Choroid plexus epithelial cell (primary cell): ENCODE data around the gene TTC9C.
A peak's percentile ranks its signal among the peaks of the same experiment; 100 is the strongest.

ENCODE experiments used
- DNase-seq: peaks from one replicate; pipeline ENCODE4 v3.0.0-alpha.2; 2010; ENCODE audit warnings: low read depth
- H3K4me3 ChIP-seq: 2 replicates; pipeline ENCODE4 v1.5.1; 2011; ENCODE audit warnings: low read depth, mild to moderate bottlenecking, control low read depth, low read length, moderate library complexity
- CTCF ChIP-seq: conservative IDR thresholded peaks from 2 replicates; pipeline ENCODE4 v1.5.1; 2011; ENCODE audit warnings: low read depth, mild to moderate bottlenecking, control low read depth, inconsistent platforms, low read length, moderate library complexity

TTC9C gene

DNA sequence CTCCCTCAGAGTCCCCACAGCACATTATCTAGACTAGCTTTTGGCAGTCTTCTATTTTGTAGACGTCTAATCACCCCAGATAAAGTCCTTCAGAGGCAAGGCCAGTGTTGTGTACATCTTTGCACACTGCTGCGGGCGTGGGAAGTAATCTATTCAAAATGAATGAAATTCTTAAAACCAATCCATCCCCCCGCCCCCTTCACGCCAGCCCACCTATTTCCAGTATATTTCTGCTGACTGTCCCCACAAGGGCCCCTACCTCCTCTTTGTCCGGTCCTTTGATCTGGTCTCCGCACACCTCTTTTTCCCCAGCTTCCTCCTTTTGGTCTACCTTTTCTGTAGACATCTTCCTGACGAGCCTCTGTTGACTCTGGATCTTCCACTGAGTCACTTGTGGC lies 21.4 kb upstream of the TTC9C start:
- no peak overlapping the region for H3K4me3 ChIP-seq
- no peak for DNase-seq
- no peak for TF ChIP-seq CTCF

DNA sequence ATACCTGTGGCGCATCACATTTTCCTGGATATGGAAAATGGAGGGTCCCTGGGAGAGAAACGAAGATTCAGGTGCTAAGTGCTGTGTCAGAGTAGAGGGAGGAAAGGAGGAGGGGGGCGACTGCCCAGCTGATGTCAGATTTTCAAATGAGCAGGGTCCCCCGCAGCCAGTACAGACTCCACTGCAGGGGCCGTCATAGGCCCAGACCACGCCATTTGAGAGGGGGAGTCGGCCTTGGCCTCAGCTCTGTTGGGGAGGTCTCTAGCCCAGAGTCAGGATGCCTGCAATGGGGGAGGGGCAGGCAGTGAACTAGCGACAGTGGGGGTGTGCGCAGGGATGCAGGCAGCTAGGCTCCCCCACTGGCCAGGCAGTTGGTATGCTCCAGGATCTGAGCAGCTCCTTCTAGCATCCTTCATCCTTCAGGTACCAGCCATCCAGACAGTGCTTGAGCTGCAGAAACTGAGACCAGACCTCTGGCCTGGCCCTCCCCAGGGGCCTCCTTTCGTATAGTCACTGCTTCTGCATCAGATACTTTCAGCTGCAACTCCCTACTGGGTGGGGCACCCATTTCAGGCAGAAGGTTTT lies 20.9 kb upstream of the TTC9C start, which contains the start of the genes BSCL2 and GNG3:
Gene BSCL2, minus strand, starts transcription at position 148 of the 585 bp plus-strand sequence. CDS start 229 bp downstream, outside the sequence.
Gene GNG3, plus strand, starts transcription at position 400 of the 585 bp plus-strand sequence. CDS start 620 bp downstream, outside the sequence.
- no peak for TF ChIP-seq CTCF
- DNase-seq, result no peak
- peak within 1 kb of the TSS; percentile 82 for H3K4me3 ChIP-seq

DNA sequence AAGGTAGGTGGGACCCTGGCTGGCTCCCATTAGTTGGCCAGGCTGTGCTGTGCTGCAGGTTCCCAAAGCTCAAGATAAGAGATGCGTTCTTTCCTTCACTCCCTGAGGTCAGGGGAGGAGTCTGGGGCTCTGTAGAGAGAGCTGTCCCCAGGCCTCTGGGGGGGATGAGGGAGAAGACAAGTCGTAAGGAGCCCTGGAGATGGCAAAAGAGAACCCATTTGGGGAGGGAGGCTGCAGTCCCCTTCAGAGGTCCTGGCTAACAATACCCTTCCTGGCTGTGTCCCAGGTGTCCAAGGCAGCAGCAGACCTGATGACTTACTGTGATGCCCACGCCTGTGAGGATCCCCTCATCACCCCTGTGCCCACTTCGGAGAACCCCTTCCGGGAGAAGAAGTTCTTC lies 19.9 kb upstream of the TTC9C start:
- H3K4me3 ChIP-seq, result peak overlapping the region; percentile 68
- TF ChIP-seq CTCF, result no peak
- no peak for DNase-seq

DNA sequence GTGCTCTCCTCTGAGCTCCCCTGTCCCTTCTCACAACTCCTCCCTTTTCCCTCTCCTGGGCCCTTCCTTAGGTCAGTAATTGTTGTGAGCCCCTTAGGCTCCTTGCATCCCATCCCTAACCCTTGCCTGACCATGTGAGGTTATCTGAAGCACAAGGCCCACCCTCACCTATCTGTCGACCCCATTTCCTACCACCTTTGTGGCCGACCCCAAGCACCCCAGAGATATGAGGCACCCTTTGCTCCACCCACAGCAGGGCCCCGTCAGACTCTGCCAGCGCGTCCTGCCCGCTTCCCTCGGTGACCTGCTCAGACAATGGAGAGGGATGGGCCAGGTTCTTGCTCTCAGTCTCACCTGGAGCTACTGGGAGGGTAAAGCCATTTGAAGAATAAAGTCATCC lies 19.5 kb upstream of the TTC9C start:
- H3K4me3 ChIP-seq, result peak overlapping the region; percentile 68
- no peak for TF ChIP-seq CTCF
- no peak for DNase-seq

DNA sequence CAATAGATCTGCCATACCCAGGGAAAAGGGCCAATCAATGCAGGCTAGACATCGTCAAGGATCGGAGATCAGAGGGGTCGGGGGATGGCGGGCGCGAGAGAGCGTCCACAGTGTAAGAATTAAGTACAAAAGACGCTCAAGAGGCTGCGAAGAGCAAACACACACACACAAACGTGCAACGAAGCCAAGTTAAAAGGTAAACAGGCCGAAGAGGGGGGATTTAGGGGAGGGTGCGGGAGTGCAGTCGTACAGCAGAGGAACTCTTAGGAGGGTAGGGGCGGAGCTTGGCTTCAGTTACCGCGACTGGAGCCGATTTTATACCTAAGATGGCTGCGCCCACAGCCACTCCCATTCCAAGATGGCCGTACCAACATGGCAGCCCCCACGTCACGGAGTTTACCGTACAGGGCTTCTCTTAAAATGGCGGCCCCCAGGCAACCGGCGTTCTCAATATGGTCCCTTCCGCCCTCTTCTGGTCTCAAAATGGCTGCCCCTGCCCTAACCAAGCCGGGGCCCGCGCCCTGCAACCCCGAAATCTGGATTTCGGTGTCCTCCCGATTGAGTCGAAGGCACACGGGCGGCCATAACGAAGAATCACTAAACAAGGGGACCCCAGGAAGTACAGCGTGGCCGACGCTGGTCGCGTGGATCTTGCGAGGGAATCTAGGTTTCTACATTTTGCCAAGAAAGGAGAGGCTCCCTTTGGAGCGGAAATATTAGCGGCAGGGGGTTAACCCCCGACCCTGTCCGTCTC lies 18.9 kb upstream of the TTC9C start:
- no peak for TF ChIP-seq CTCF
- H3K4me3 ChIP-seq, result peak overlapping the region; percentile 68

GRCh38 chr11:62710001-62710345 lies 18.3 kb upstream of the TTC9C start:
- no peak for TF ChIP-seq CTCF
- DNase-seq, result peak; percentile 62
- peak overlapping the region; percentile 68 for H3K4me3 ChIP-seq

More for the DNA sequence above, 18.9 kb upstream of the TTC9C start:
- DNase-seq, result peak; percentile 99

DNA sequence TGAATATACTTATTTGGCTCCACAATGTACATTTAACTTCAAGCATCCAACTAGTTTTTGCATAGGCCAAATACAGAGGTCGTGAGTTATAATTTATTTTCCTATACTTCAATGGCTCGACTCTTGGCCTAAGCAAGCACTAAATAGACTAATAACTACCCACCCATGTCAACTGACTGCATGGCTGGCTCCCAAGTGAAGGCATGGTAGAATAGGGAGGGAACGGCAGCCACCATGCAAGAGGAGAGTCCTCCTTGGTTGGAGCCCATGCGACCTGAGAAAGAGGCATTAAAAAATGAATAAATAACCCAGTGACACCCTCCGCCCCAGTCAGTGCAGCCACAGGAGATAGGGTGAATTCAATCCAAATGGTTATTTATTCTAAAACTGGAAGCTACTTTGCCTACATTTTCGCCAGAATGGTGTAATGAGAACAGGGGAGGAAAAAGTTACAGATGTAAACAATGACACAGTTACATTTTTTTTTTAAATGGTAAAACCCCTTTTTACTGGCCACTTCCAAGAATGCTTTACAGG lies 15.9 kb upstream of the TTC9C start:
- TF ChIP-seq CTCF, result no peak
- DNase-seq, result no peak

More for the DNA sequence above, 15.9 kb upstream of the TTC9C start:
- H3K4me3 ChIP-seq, result no peak overlapping the region
